Fibroblast of peridontal ligament (primary cell): ENCODE results near the gene EFHC1.
A peak's percentile ranks its signal among the peaks of the same experiment; 100 is the strongest.
"Not testable (repeated sequence)": the region's sequence is repeated elsewhere in the genome, so short reads cannot be mapped to it uniquely, and the experiment has no call there.

Experiments used
- DNase-seq: peaks from one replicate; pipeline ENCODE4 v3.0.0-alpha.2; 2010; ENCODE audit errors: extremely low read depth

The EFHC1 gene

DNA sequence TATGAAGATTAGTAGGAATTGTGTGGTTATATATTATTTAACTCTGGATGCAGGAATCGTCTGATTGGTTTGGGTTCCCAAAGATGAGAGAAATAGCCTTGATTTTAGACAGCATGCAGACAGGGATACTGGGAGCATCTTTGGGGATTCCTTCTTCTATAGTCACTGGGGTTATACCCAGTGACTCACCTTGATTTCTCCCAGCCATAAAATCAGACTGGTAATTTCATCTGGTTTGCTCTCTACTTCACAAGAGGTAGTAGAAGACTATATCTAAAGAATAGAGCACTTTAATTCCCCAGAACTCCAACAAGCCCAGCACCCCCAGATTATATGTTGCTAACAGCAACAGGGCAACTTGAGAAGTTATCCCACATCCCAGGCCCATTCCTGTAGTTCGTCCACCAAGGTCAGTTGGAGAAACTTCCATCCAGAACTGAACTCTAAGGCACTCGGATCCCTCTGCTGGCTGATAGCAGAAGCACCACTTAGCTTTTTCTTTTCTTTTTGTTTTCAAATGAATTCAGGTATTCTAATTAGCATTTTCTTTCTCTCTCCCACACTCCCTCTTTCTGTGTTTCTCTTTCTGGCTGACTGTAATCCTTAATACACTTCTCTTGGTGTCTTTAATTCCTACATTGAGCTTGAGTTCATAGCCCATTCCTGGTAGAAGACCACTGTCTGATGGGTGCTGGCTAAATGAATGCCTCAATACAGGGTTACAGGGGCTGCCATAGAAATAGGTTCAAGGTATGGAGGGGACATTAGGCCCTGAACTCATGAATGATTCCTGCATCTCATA lies 20.4 kb upstream of the EFHC1 start:
- peak; percentile 81 for DNase-seq

DNA sequence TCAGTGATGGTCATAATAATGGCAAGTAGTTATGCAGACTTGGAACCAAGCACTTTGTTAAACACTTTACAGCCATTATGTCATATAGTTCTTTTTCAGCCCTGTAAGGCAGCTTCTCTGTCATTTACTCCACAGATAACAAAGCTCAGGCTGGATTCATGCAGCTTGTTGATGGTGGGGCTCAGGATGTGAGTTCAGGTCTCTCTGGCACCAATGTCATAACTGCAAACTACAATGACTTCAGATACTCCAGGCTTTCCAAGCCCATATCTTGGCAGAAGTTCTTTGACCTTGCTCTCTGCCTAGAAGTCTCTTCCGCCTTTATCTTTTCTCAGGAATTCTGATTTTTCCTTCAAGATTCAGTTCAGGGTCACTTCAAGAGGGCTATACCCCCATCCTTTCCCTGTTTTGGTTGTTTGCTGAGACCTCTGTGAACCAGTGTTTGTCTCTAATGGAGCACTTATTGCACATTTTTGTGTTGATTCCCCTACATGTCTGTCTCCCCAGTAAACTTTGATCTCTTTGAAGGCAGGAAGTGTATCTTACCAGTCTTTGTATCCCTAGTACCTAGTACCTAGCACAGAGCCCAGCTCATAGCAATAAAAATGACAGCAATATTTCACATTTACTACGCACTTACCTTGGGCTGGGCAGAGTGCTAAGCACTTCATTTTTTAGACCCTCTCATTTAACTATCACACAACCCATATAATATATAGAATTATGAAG lies 19.7 kb upstream of the EFHC1 start:
- DNase-seq = no peak

DNA sequence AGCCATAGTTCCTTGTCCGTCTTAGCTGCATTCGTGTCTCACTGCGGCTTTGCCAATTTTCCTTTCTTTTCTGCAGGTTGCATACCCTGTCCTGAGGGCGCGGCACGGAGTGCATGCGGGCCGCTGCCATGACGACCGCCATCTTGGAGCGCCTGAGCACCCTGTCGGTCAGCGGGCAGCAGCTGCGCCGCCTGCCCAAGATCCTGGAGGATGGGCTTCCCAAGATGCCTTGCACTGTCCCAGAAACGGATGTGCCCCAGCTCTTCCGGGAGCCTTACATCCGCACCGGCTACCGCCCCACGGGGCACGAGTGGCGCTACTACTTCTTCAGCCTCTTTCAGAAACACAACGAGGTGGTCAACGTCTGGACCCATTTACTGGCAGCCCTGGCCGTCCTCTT lies 17.1 kb upstream of the EFHC1 start:
- DNase-seq = no peak

DNA sequence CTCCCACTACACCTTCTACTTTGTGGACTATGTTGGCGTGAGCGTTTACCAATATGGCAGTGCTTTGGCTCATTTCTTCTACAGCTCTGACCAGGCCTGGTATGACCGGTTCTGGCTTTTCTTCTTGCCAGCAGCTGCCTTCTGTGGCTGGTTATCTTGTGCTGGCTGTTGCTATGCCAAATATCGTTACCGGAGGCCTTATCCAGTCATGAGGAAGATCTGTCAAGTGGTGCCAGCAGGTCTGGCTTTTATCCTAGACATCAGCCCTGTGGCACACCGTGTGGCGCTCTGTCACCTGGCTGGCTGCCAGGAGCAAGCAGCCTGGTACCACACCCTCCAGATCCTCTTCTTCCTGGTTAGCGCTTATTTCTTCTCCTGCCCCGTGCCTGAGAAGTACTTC lies 16.5 kb upstream of the EFHC1 start:
- no peak for DNase-seq

DNA sequence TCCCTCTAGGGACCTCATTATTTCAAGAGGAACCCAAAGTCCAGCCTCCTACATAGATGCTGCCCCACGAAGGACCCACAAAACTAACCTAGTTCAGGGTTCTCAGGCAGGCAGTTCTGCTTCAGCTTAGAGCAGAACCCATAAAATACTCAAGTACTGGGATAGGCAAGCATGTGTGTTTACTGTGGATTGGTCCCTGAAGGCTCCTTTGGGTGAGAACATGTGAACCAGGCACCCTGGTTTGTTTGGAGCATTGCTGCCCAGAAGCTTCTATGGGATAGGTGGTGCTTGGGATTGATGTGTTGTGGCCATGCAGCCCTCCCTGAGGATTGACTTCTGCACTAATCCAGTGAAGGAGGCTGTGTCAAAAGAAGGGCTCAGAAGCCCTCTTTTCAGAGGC lies 14.9 kb upstream of the EFHC1 start:
- DNase-seq = no peak

DNA sequence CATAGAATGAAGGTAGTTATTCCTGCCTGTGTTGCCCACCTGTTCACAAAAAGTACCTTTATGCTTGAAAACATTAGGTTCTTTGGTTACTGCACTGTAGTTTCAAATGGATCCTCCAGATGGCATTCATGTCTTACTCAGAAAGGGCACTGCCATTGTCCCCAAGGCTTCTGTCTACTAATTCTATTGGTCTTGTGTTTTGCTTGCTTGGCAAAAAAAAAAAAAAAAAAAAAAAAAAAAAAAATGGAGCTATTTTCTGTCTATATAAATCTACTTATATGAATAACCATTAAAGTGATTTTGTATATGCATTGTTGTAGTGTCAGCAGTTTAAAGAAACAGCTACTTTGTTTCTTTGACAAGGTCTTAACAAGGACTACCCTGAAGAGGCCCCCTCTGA lies 12.7 kb upstream of the EFHC1 start:
- peak; percentile 69 for DNase-seq

DNA sequence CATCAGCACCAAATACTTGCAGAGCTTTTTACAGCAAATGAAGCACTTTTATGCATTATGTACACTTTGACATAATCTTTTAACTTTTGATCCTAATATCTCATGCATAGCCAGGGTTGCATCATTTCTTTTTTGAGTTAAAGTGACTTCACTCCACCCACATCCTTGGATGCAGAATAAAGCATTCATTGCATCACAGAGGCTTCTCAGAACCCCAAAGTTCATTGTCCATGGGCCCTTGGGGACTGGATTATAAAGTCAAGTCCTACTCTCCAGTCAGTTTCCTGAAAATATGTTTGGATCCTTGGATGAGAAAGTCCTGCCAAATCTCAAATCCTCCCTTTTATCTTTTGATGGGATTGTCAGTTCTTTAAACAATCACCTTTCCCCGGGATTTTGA lies 10.6 kb upstream of the EFHC1 start:
- DNase-seq = peak; percentile 67

DNA sequence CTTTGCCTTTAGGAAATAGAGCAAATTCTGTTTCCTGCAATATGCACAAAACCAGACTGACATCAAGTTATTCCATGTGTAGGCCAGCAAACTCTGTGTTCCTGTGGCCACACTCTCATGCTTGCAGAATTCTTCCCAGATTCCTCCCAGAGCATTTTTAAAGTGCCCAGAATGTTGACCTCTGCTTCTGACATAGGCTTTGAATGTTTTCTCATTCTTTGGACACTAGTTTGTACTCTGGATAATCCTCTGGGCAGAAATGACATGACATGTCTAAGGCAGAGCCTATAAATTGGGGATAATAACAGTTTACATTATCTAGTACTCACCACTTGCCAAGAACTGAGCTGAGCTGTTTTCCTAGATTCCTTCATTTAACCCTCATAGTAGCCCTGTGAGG lies 9.2 kb upstream of the EFHC1 start:
- DNase-seq = peak; percentile 62

DNA sequence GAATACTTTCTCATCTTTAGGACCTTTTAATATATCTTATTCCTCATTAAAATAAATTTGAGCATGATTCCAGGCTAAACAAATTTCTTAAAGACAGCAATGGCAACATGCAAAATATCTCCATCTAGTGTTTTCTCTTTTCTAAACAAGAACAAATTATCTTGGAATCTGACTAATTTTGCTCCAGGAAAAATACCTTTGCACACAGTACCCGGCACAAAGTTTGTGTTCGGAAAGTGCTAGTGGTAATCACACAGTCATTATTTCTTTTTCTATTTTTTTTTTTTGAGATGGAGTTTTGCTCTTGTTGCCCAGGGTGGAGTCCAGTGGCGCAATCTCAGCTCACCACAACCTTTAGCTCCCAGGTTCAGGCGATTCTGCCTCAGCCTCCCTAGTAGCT lies 8.2 kb upstream of the EFHC1 start:
- no peak for DNase-seq

DNA sequence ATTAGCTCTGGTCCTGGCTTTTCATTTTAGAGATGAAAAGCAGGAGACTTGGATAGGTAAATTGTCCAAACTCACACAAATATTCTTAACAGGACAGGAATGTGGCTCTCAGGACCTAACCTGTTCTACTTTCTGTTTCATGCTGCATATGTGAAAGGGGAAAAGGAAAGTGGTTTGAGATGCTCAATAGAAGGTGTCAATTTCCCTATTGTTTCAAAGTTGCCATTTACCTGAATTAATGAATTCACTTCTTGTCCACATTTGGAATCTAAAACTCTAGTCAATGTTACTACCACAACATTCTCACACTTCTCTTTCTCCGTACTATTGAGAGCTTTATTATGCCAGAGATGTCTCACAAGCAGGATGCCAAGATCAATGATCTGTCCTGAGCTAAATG lies 4.8 kb upstream of the EFHC1 start:
- DNase-seq = no peak

DNA sequence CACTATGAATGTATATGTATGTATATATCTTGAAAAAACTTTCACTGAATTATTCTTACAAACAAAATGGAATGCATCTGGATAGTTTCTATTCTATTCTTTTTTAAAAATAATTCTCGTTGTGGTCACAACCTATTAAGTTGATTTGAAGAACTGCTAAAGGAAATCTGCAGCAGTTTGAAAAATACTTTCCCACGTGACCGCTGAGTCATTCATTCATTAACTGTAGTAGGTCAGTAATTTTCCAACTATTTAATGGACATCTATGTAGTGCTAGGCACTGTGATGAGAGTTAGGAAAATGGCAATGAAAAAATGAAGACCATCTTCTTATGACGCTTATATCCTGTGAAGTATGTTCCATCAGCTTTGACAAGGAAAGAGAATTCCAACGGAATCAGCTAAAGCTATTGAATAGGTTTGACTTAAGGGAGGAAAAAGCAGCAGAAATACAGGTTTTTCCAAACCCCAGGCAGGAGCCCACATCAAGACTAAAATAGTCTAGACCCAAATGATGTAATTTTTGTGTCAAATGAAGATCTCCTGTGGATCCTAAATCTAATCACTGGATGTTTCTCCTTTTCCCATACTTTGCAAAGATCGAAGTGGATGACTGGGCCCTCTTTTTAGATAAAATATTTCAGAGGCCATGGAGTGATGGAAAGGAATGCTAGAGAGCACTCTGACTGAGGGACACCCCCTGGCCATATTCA lies 4.1 kb upstream of the EFHC1 start:
- peak; percentile 40 for DNase-seq

DNA sequence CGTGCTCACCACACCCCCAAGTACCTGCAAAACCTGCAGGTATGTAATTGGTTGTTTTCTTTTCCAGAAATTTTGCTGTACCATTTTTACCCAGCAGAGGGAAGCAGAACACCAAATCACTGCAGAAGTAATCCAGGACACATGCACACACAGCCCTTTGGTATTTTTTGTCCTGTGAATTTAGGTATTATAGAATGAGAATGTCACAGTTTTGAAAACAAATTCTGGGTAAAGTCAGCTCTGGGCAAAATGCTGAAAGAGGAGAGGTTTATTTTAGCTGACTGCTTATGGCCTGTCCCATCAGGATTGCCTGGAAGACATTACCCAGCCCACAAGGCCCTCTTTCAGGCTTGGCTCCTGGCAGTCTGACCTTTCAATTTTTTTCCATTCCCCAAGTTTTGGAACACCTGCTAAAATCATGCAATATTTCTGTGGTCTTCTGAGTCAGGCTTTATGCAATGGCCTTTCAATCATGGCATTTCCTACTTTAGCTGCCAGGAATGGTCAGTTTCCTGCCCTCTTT lies 3.5 kb upstream of the EFHC1 start:
- DNase-seq = peak; percentile 87

DNA sequence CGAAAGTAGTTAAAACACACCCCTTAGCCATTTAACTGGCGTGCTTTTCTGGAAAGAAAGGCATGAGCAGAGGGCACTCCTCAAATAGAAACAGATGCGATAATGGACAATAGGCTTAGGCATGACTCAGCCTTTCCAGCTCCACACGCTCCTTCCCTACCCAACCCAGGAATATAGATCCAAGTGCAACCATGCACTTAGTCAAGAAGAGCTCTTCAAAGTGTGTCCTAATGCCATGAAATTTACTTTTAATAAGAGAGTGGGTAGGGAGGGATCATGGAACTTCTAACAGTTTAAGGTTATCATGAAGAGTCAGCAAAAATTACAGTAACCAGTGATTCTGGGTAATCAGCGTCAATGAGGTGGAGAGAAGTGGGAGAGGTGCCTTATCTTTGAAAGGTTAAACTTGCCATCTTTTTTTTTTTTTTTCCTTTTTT lies 2.4 kb upstream of the EFHC1 start:
- peak; percentile 90 for DNase-seq

DNA sequence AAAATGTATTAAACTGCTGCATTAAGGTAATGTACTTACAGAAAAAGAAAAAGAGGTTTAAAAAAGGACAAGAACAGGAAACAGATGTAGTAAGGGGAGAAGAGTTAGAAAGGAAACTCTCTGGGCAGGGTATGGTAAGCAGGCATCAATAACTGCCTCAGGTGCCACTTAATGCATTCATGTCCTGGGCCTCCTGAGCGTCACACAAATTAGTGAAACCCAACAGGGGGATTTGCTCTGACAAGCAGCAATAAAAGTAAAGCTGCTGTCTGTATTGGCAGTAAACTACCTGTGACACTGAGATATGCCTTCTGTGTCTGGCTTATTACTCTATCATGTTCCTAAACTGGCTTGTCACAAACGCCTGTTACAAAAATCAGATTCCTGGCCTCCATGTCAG lies 1.5 kb upstream of the EFHC1 start:
- no peak for DNase-seq

DNA sequence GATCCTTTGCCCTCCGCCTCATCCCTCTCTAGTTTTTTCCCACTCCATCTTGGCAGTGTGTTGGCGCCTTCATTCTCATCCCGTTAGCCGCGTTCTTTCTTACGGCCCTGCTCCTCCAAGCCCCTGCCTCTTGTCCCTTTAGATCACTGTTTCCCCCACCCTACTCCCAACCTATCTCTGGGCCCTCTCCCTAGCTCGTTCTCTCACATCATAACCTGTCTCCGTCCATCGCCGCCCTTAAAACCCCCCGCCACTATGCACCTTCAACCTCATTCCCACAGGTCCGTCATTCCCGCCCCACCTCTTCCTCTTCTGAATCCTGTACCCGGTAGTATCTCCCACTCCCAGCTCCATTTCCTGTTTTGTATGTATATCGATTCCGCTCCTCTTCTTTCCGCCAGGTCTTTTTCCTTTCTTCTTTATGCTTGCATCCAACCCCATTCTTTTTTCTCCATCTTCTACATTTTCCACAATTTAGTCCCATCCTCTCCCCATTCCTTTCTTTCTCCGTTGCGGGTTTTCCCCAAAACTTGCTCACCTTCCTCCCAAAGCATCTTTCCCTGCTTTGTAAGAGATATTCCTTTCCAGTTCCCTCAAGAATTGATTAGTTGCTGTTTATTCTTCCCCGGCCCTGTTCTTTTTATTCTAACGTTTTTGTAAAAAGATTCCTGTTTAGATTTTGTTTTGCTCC lies 671 bp downstream of the EFHC1 start:
- peak; percentile 35 for DNase-seq

DNA sequence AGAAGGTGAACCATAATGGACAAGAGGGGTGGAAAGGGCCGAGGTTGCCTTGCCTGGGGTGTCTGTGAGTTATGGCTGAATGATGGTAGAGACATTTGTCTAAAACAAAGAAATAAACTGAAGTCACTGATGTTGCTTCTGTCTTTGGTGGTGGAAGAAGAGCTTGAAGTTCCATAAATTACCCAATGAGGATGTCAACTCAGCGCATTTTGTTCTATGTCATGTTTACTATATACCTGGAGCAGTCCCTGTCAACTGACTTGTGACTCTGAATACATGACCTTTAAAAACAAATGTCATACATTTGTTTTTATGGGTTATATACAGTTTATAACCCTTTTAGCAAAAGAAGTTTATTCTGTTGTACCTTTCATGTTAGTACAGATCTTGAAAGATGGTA lies 2.0 kb downstream of the EFHC1 start:
- no peak for DNase-seq

DNA sequence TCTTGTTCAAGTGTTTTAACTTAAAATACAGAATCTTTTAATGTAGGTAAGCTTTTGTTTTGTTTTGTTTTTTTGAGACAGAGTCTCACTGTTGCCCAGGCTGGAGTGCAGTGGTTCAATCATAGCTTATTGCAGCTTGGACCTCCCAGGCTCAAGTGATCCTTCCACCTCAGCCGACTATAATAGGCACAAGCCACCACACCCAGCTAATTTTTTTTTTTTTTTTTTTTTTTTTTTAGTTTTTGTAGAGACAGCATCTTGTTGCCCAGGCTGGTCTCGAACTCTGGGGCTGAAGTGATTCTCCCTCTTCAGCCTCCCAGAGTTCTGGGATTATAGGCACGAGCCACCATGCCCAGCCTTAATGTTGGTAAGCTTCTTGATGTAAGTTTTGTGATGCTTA lies 3.3 kb downstream of the EFHC1 start:
- no peak for DNase-seq

DNA sequence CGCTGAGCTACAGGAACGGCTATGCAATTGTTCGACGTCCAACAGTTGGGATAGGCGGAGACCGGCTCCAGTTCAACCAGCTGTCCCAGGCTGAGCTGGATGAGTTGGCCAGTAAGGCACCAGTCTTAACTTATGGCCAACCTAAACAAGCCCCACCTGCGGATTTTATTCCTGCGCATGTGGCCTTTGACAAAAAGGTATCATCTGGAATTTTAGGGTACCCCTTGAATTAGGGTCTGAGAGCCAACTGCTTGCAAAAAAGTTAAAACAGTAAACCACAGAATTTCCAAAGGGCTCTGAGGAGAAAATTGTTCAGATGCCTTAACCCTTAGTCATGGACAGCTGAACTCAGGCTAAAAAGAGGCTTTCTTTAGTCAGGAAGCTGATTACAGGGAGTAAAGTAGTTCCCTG lies 3.8 kb downstream of the EFHC1 start:
- peak; percentile 95 for DNase-seq

DNA sequence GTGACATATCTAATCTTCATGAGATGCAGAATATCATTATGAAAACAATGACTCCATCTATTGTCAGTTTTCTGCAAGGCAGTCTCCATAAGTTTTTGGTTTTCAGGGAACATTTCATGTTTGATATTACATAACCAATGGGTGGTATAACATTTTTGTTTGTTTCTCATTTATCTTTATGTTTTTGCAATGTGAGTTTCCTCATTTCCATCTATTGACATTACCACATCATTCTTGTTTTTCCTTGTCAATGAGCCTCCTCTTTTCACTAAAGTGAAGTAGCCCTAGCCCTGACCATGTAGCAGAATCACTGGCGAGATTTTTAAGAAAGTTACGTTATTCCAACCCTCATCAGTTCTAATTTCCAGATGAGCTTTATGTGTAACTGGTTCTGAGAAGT lies 4.4 kb downstream of the EFHC1 start:
- no peak for DNase-seq

DNA sequence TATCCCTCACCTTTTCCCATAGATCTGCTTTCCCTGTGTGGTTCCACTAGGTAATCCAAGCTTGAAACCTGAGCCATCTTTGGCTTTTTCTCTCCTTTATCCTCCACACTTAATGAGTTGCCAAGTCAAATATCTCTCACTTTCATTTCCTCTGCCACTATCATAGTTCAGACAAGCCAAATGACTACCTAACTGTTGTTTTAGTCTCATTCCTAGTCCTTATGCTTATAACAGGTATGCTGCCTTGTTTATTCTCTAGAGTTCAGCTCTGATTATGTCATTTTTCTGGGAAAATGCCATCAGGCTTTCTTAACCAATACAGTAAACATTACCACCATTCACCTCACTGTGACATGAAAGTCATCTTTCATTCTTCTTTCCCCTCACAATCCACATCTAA lies 6.5 kb downstream of the EFHC1 start:
- no peak for DNase-seq

DNA sequence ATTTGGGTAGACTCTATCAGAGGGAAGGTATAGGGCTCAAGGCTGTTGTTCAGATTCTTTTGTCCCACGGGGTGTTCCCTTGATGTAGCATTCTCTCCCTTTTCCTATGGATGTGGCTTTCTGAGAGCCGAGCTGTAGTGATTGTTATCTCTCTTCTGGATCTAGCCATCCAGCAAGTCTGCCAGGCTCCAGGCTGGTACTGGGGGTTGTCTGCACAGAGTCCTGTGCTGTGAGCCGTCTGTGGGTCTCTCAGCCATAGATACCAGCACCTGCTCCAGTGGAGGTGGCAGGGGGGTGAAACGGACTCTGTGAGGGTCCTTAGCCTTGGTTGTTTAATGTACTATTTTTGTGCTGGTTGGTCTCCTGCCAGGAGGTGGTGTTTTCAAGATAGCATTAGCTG lies 13.2 kb downstream of the EFHC1 start:
- DNase-seq = not testable (repeated sequence)

DNA sequence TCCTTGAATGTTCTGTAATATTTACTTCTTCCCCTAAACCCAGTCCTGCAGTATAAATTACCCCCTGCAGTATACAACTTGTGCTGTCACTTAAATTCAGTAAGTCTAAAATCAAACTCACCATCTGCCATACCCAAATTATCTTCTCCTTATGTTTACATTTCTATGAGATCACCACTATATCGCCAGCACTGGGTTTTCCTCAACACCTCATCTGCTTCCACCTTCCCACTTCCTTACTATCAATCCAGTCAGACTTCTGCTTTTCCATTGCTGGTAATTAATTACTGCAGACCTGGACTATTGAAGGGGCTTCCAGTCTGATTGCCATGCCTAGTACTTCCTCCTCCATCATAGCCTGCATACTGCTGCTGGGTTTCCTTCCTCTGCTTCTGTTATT lies 15.2 kb downstream of the EFHC1 start:
- DNase-seq = no peak
